ENCODE data around the gene RNF175. TPM values are rescaled to one million over a fixed set of nuclear protein-coding genes. Genes with fewer than 3 reads are reported as not detected.

RNF175 gene
- polyA plus RNA-seq, 6 donors from 2014 or later: 0.69 TPM; not detected in 5

DNA sequence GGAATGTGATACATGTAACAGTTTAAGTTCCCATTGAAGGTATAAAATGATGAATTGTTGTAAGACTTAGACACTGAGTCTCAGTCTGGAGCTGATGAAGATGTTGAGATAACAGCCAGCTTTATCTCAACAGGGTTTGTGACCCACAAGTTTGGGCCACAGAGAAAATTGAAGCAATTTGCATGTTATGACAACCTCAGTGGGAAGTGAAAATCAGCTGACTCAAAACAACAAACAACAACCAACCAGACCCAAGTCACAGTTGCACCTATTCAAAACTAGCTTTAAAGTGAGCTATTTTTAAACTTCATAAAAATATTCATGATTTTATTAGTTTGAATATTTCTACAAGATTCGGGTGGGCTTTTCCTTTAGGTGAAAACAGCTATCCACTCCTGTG, 21.1 kb upstream of the RNF175 start:
- Mint-ChIP-seq H3K4me3 (no peak overlapping the region), H3K9me3 (peaks cover 2 to 15% (median 6%) of the 10 kb centered on the region in 7 donors), H3K4me1 (peaks cover 0 to 4% (median 0%) of the 10 kb centered on the region in 3 donors), H3K27ac (no peak overlapping the region), H3K36me3 (peaks cover 9 to 10% of the 10 kb centered on the region in 2 donors), H3K27me3 (peaks cover 59 to 78% (median 77%) of the 10 kb centered on the region in 3 donors)
- DNase-seq (no peak), ATAC-seq (ENCODE audit: low read depth in 2 of 2) (no peak)

DNA sequence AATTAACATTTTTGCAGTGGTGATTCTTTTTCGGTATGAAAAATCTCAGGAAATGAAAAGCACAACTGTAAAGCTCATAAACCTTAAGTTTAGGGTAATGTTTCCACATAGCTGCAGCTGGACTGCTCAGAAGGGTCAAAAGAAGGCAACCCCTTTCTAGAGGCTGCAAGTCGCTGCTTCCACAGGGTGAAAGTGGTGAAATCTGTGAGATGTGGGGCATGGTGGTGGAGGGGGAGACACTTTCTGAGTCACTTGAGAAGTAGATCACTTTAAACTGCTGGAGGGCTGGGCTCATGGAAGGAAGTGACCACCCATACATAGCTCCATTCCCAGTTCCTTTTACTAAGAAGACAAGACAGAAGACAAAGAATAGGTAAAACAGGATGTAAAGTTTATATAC, 20.4 kb upstream of the RNF175 start:
- peaks cover 0 to 4% (median 0%) of the 10 kb centered on the region in 3 donors for H3K4me1 Mint-ChIP-seq
- no peak for ATAC-seq (ENCODE audit: low read depth in 2 of 2)
- H3K4me3 Mint-ChIP-seq: no peak overlapping the region
- H3K27ac Mint-ChIP-seq: no peak overlapping the region
- H3K9me3 Mint-ChIP-seq: peaks cover 2 to 15% (median 6%) of the 10 kb centered on the region in 7 donors
- no peak for DNase-seq
- H3K36me3 Mint-ChIP-seq: peaks cover 9 to 10% of the 10 kb centered on the region in 2 donors
- H3K27me3 Mint-ChIP-seq: peaks cover 58 to 78% (median 76%) of the 10 kb centered on the region in 3 donors

DNA sequence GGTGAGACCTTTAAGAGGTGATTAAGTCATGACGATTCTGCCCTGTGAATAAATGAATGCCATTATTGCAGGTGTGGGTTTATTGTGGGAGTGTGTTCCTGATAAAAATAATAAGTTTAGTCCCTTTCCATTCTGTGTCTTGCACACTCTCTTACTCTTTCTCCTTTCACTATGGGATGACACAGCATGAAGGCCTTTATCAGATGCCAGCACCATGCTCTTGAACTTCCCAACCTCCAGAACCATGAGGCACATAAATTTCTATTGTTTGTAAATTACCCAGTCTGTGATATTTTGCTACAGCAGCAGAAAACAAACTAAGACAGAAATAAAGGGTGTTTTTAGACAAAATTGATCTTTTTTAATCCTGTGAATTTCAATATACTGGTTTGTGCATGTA, 18.6 kb upstream of the RNF175 start:
- H3K27me3 Mint-ChIP-seq: peaks cover 51 to 73% (median 67%) of the 10 kb centered on the region in 3 donors
- H3K4me1 Mint-ChIP-seq: peaks cover 0 to 4% (median 0%) of the 10 kb centered on the region in 3 donors
- H3K36me3 Mint-ChIP-seq: peaks cover 9 to 10% of the 10 kb centered on the region in 2 donors

DNA sequence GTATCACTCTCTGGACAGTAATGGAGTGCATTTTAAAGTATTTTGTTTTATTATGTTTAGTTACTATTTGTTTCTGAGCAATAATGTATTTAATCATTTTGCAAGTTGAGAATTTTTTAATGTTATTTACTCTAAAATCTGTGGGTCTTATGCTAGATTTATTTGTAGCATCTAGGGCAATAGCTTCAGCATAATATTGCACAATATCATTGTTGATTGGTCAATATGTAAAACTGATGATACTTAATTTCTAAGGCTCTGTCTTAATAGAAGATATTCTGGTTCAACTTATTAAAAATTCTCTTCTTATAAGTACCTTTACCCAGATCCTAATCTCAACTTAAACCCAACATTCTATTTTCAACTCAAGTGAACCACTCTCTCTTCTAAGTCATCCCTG, 17.6 kb upstream of the RNF175 start:
- ATAC-seq (ENCODE audit: low read depth in 2 of 2) (no peak), DNase-seq (no peak)
- Mint-ChIP-seq H3K27me3 (peaks cover 49 to 77% (median 66%) of the 10 kb centered on the region in 3 donors), H3K4me3 (no peak overlapping the region), H3K4me1 (peaks cover 0 to 4% (median 0%) of the 10 kb centered on the region in 3 donors), H3K9me3 (peaks cover 2 to 15% (median 7%) of the 10 kb centered on the region in 7 donors), H3K36me3 (peaks cover 9 to 10% of the 10 kb centered on the region in 2 donors), H3K27ac (no peak overlapping the region)

More for the DNA sequence above, 18.6 kb upstream of the RNF175 start:
- H3K4me3 Mint-ChIP-seq: no peak overlapping the region
- peaks cover 2 to 15% (median 6%) of the 10 kb centered on the region in 7 donors for H3K9me3 Mint-ChIP-seq
- no peak overlapping the region for H3K27ac Mint-ChIP-seq
- no peak for DNase-seq
- ATAC-seq (ENCODE audit: low read depth in 2 of 2): no peak

- H3K4me3 Mint-ChIP-seq: no peak overlapping the region
- H3K9me3 Mint-ChIP-seq: peaks cover 4 to 15% (median 10%) of the 10 kb centered on the region in 7 donors
- peaks cover 41 to 78% (median 66%) of the 10 kb centered on the region in 3 donors for H3K27me3 Mint-ChIP-seq
- H3K4me1 Mint-ChIP-seq: peaks cover 0 to 4% (median 0%) of the 10 kb centered on the region in 3 donors
- DNase-seq (no peak), ATAC-seq (ENCODE audit: low read depth in 2 of 2) (no peak)
- peaks cover 9 to 10% of the 10 kb centered on the region in 2 donors for H3K36me3 Mint-ChIP-seq
- H3K27ac Mint-ChIP-seq: no peak overlapping the region
Observed at GRCh38 chr4:153776601-153777000, 16.8 kb upstream of the RNF175 start.

- Mint-ChIP-seq H3K27me3 (peaks cover 27 to 70% (median 70%) of the 10 kb centered on the region in 3 donors), H3K4me3 (no peak overlapping the region), H3K4me1 (no peaks in the 10 kb centered on the region), H3K36me3 (peaks cover 4 to 6% of the 10 kb centered on the region in 2 donors), H3K27ac (peak overlapping the region in 1 of 6 donors; percentile 25), H3K9me3 (peaks cover 1 to 20% (median 8%) of the 10 kb centered on the region in 7 donors)
- DNase-seq: no peak
- no peak for ATAC-seq (ENCODE audit: low read depth in 2 of 2)
Observed at GRCh38 chr4:153773236-153773690, 13.4 kb upstream of the RNF175 start.

- peaks cover 0 to 12% (median 5%) of the 10 kb centered on the region in 7 donors for H3K9me3 Mint-ChIP-seq
- peak overlapping the region in 1 of 6 donors; percentile 70 for H3K27ac Mint-ChIP-seq
- ATAC-seq (ENCODE audit: low read depth in 2 of 2) (no peak), DNase-seq (no peak)
- no peaks in the 10 kb centered on the region for H3K36me3 Mint-ChIP-seq
- H3K4me1 Mint-ChIP-seq: no peaks in the 10 kb centered on the region
- H3K4me3 Mint-ChIP-seq: no peak overlapping the region
- H3K27me3 Mint-ChIP-seq: peaks cover 17 to 51% (median 49%) of the 10 kb centered on the region in 3 donors
Observed at GRCh38 chr4:153771046-153771445, 11.2 kb upstream of the RNF175 start.

GRCh38 chr4:153766758-153767157, 6.9 kb upstream of the RNF175 start:
- peaks cover 0 to 4% of the 10 kb centered on the region in 2 donors for H3K36me3 Mint-ChIP-seq
- DNase-seq: no peak
- peaks cover 23 to 54% (median 49%) of the 10 kb centered on the region in 3 donors for H3K27me3 Mint-ChIP-seq
- peaks cover 0 to 17% (median 5%) of the 10 kb centered on the region in 7 donors for H3K9me3 Mint-ChIP-seq
- no peak overlapping the region for H3K27ac Mint-ChIP-seq
- no peaks in the 10 kb centered on the region for H3K4me1 Mint-ChIP-seq
- no peak for ATAC-seq (ENCODE audit: low read depth in 2 of 2)
- H3K4me3 Mint-ChIP-seq: no peak overlapping the region

DNA sequence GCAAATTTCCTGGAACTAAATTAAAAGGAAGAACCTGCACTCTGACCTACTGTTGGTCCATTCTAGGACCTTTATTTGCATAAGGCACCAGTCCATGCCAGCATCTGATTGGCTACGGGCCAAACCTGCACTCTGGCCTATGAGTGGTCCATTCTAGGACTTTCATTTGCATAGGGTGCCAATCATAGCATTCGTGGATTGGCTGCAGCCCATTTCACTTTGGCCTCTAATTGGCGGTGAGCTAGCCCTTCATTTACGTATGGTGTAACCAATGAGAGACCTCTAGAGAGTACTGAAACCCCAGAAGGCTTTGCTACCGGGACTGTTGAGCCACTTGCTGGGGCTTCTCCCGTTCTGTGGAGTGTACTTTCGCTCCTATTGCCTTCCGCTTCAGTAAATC, 6.1 kb upstream of the RNF175 start:
- H3K36me3 Mint-ChIP-seq: peaks cover 0 to 4% of the 10 kb centered on the region in 2 donors

GRCh38 chr4:153764601-153765368, 5.0 kb upstream of the RNF175 start:
- ATAC-seq (ENCODE audit: low read depth in 2 of 2): no peak

More for the DNA sequence above, 6.1 kb upstream of the RNF175 start:
- H3K27me3 Mint-ChIP-seq: peaks cover 31 to 54% (median 49%) of the 10 kb centered on the region in 3 donors
- no peaks in the 10 kb centered on the region for H3K4me1 Mint-ChIP-seq
- no peak overlapping the region for H3K4me3 Mint-ChIP-seq
- no peak overlapping the region for H3K27ac Mint-ChIP-seq
- ATAC-seq (ENCODE audit: low read depth in 2 of 2) (no peak), DNase-seq (no peak)
- peaks cover 0 to 14% (median 3%) of the 10 kb centered on the region in 7 donors for H3K9me3 Mint-ChIP-seq

DNA sequence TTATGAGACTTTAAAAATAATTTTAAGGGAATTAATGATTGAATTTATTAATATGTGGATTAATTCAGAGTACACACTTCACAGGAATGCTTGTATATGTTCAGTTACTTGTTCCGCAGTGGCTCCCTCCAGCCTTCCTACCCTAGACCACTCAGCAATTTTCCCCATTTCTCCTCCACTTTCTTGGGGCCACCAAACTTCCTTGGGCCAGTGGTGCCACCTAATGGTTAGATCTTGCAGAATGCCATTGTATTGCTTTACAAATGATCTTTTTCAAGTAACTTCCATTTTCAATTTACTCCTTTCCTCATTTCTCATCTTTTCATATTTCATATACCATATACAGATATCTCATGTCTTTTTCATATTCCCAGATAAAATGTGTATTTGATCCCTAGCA, 3.6 kb upstream of the RNF175 start:
- Mint-ChIP-seq H3K9me3 (peaks cover 0 to 6% (median 0%) of the 10 kb centered on the region in 7 donors), H3K36me3 (peaks cover 0 to 4% of the 10 kb centered on the region in 2 donors), H3K27me3 (peaks cover 38 to 56% (median 52%) of the 10 kb centered on the region in 3 donors), H3K4me1 (peaks cover 0 to 8% (median 4%) of the 10 kb centered on the region in 3 donors), H3K27ac (no peak overlapping the region), H3K4me3 (peak overlapping the region in 1 of 8 donors; percentile 1)
- ATAC-seq (ENCODE audit: low read depth in 2 of 2) (no peak), DNase-seq (no peak)

More at GRCh38 chr4:153764601-153765368, 5.0 kb upstream of the RNF175 start:
- Mint-ChIP-seq H3K27ac (no peak overlapping the region), H3K4me1 (peaks cover 0 to 2% (median 0%) of the 10 kb centered on the region in 3 donors), H3K36me3 (peaks cover 0 to 4% of the 10 kb centered on the region in 2 donors), H3K4me3 (no peak overlapping the region), H3K9me3 (peaks cover 0 to 6% (median 0%) of the 10 kb centered on the region in 7 donors), H3K27me3 (peaks cover 31 to 55% (median 46%) of the 10 kb centered on the region in 3 donors)
- no peak for DNase-seq

DNA sequence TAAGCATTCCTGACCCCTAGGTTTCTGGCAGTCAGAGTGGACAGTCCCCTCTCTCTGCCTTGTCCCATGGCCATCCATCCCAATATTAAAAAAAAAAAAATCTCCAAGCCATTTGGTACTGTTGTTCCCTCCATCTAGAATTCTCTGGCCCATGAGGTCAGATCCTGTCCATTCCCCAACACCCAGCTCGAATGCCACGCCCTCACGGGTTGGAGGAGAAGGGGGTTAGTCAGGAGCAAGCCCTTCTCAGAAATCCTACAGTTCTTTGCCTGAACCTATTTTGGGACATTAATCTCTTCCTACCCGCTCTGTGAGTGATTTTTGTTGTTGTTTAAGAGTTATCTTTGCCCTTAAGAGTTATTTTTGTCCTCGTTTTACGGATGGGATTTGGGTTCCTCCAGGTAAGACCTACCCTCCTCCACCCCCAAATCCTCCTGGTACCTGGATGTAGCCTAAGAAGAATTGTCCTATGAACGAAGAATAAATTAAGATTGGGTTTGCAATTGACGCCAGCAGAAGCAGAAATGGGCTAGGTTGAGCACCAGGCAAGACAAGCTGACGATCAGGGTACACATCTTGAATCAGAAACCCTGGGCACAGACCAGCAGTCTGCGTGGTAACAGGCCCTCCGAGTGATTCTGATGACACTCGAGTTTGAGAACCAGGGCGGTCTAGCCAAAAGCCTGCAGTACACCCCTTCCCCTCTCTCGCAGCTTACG, 977 bp downstream of the RNF175 start:
- Mint-ChIP-seq H3K27me3 (peaks cover 45 to 58% (median 51%) of the 10 kb centered on the region in 3 donors), H3K4me3 (peak overlapping the region; percentile 15 to 87 (median 68)), H3K9me3 (peaks cover 0 to 5% (median 0%) of the 10 kb centered on the region in 7 donors), H3K36me3 (peaks cover 0 to 4% of the 10 kb centered on the region in 2 donors), H3K27ac (peak overlapping the region in 1 of 6 donors; percentile 42), H3K4me1 (peaks cover 0 to 12% (median 4%) of the 10 kb centered on the region in 3 donors)
- DNase-seq (no peak), ATAC-seq (ENCODE audit: low read depth in 2 of 2) (no peak)

GRCh38 chr4:153758136-153758535, 1.7 kb downstream of the RNF175 start:
- Mint-ChIP-seq H3K27ac (no peak overlapping the region), H3K4me3 (peak overlapping the region in 3 of 8 donors; percentile 2 to 61 (median 40)), H3K27me3 (peaks cover 38 to 51% (median 45%) of the 10 kb centered on the region in 3 donors)

More at GRCh38 chr4:153758136-153758535, 1.7 kb downstream of the RNF175 start:
- H3K9me3 Mint-ChIP-seq: peaks cover 0 to 2% (median 0%) of the 10 kb centered on the region in 7 donors
- H3K36me3 Mint-ChIP-seq: no peaks in the 10 kb centered on the region
- peaks cover 0 to 12% (median 4%) of the 10 kb centered on the region in 3 donors for H3K4me1 Mint-ChIP-seq
- DNase-seq (no peak), ATAC-seq (ENCODE audit: low read depth in 2 of 2) (no peak)
